ENCODE data around the gene DACT2. TPM values are rescaled to one million over a fixed set of nuclear protein-coding genes. Genes with fewer than 3 reads are reported as not detected.

Gene DACT2
- total and polyA plus RNA-seq, 10 of the 15 experiments (the other 5 are each of a cell fraction or from before 2014, with no cell fraction given), result not detected

DNA sequence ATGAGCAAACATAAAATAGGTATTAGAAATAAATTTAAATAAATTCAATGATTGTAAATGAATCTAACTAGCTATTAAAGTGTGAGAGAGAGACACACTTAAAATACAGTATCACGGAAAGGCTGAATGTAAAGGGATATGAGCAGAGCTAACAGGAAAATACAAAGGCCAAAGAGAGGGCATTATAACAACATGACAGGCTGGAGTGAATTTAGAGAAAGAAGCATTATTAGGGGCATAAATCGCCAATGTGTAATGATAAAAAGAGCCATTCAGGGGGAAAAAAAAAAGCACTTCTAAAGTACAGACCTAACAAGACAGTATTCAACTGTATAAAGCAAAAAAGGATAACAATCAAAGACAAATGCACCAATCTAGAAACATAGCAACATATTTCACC is 28.1 kb downstream of the DACT2 start:
- Histone ChIP-seq H2AFZ (ENCODE audit: control insufficient read depth, low read depth, low read length) (no peak overlapping the region), H3K27ac (ENCODE audit: control insufficient read depth, insufficient read depth) (no peak overlapping the region), H3K4me3 (no peak overlapping the region), H3K27me3 (replicated peaks in 1 of 2; ENCODE audit: control insufficient read depth in 2 of 2, insufficient read depth in 2 of 2, low read length in 1 of 2) (no peaks in the 10 kb centered on the region), H3K4me2 (ENCODE audit: control insufficient read depth, insufficient read depth) (no peak overlapping the region), H3K79me2 (ENCODE audit: control insufficient read depth, insufficient read depth, low read length) (no peaks in the 10 kb centered on the region), H3K9ac (ENCODE audit: control insufficient read depth, insufficient read depth, low read length) (no peak overlapping the region), H3K36me3 (ENCODE audit: control insufficient read depth in 2 of 2, insufficient read depth in 2 of 2, low read length in 1 of 2) (no peaks in the 10 kb centered on the region), H3K9me3 (replicated peaks; ENCODE audit: control insufficient read depth, insufficient read depth, low read length) (no peaks in the 10 kb centered on the region), H4K20me1 (ENCODE audit: control insufficient read depth, insufficient read depth) (no peaks in the 10 kb centered on the region), H3K4me1 (ENCODE audit: control insufficient read depth, insufficient read depth, low read length) (no peaks in the 10 kb centered on the region)
- FAIRE-seq (no peak), DNase-seq (ENCODE audit: low read depth, low spot score) (no peak), ATAC-seq (no peak)
- TF ChIP-seq EZH2 (IDR thresholded peaks at IDR 0.05; ENCODE audit: borderline replicate concordance, control insufficient read depth, low read depth, low read length), result no peak
- no peak for TF ChIP-seq HCFC1 (IDR thresholded peaks at IDR 0.05; ENCODE audit: low read length)
- no peak for TF ChIP-seq WRNIP1 (IDR thresholded peaks at IDR 0.05; ENCODE audit: borderline replicate concordance, low read depth, low read length)
- no peak for TF ChIP-seq KAT2A (conservative IDR thresholded peaks at IDR 0.05; ENCODE audit: control insufficient read depth, low read depth, low read length)
- ChIA-PET SMC1A (ENCODE audit: uncharacterized antibody, unreplicated experiment) (no interaction called here), POLR2A (no interaction called here), CTCF (no interaction called here), RAD21 (ENCODE audit: unreplicated experiment) (no interaction called here)
- BruUV-seq (replicated peaks), result no TSS peak
- WGBS (ENCODE audit: insufficient coverage, insufficient replicate concordance, low lambda C conversion rate, missing lambda C conversion rate), result 39% methylated on average over 2 of the region's 2 CpGs
- intact Hi-C loops (cut with micrococcal nuclease; ENCODE audit: unreplicated experiment) (no loop called here), in situ Hi-C loops (cut with MboI) (no loop called here)

DNA sequence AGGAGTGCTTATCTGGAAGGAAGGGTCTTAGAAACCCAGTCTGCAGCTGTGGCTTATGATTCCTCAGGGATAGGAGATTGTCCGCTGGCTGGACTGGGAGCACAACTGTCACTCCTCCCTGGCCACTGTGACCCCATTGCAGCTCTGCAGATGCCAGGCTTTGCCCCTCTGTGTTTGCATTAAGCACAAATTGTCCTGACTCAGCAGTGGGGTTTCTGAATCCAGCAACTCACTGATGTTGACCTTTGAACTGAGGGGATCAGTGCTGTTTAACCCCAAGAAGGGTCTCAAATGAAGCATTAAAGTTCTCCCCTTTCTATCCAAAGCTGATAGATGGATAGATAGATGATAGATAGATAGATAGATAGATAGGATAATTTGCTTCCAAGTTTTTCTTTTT is 29.5 kb downstream of the DACT2 start:
- BruUV-seq (replicated peaks), result no TSS peak
- no peaks in the 10 kb centered on the region for H3K27me3 ChIP-seq (replicated peaks in 1 of 2; ENCODE audit: control insufficient read depth in 2 of 2, insufficient read depth in 2 of 2, low read length in 1 of 2)
- POLR2A ChIA-PET, result no interaction called here
- H2AFZ ChIP-seq (ENCODE audit: control insufficient read depth, low read depth, low read length), result no peak overlapping the region
- in situ Hi-C loops (cut with MboI) (no loop called here), intact Hi-C loops (cut with micrococcal nuclease; ENCODE audit: unreplicated experiment) (no loop called here)
- no peak overlapping the region for H3K27ac ChIP-seq (ENCODE audit: control insufficient read depth, insufficient read depth)
- no peak for ATAC-seq
- H3K4me3 ChIP-seq, result no peak overlapping the region
- RAD21 ChIA-PET (ENCODE audit: unreplicated experiment), result no interaction called here
- H3K4me2 ChIP-seq (ENCODE audit: control insufficient read depth, insufficient read depth), result no peak overlapping the region
- no peak for FAIRE-seq
- H3K9ac ChIP-seq (ENCODE audit: control insufficient read depth, insufficient read depth, low read length), result no peak overlapping the region
- H4K20me1 ChIP-seq (ENCODE audit: control insufficient read depth, insufficient read depth), result no peaks in the 10 kb centered on the region
- SMC1A ChIA-PET (ENCODE audit: uncharacterized antibody, unreplicated experiment), result no interaction called here
- CTCF ChIA-PET, result no interaction called here
- no peak for DNase-seq (ENCODE audit: low read depth, low spot score)
- no peaks in the 10 kb centered on the region for H3K9me3 ChIP-seq (replicated peaks; ENCODE audit: control insufficient read depth, insufficient read depth, low read length)
- no peaks in the 10 kb centered on the region for H3K79me2 ChIP-seq (ENCODE audit: control insufficient read depth, insufficient read depth, low read length)
- no peaks in the 10 kb centered on the region for H3K4me1 ChIP-seq (ENCODE audit: control insufficient read depth, insufficient read depth, low read length)
- 46% methylated on average over 1 of the region's 1 CpG for WGBS (ENCODE audit: insufficient coverage, insufficient replicate concordance, low lambda C conversion rate, missing lambda C conversion rate)
- H3K36me3 ChIP-seq (ENCODE audit: control insufficient read depth in 2 of 2, insufficient read depth in 2 of 2, low read length in 1 of 2), result no peaks in the 10 kb centered on the region
- no peak for TF ChIP-seq YBX1 (IDR thresholded peaks at IDR 0.05)
- TF ChIP-seq, protein P1, sequence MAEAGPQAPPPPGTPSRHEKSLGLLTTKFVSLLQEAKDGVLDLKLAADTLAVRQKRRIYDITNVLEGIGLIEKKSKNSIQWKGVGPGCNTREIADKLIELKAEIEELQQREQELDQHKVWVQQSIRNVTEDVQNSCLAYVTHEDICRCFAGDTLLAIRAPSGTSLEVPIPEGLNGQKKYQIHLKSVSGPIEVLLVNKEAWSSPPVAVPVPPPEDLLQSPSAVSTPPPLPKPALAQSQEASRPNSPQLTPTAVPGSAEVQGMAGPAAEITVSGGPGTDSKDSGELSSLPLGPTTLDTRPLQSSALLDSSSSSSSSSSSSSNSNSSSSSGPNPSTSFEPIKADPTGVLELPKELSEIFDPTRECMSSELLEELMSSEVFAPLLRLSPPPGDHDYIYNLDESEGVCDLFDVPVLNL (IDR thresholded peaks at IDR 0.05; ENCODE audit: low read depth, low read length), result no peak
- TF ChIP-seq NBN (IDR thresholded peaks at IDR 0.05), result no peak
- TF ChIP-seq TCF12 (IDR thresholded peaks at IDR 0.05; ENCODE audit: low read depth, low read length), result no peak
- TF ChIP-seq BCL11A (IDR thresholded peaks at IDR 0.05; ENCODE audit: low read depth, low read length), result no peak
- no peak for TF ChIP-seq SRF (IDR thresholded peaks at IDR 0.05; ENCODE audit: low read depth in 2 of 2, low read length in 2 of 2)
- TF ChIP-seq RAD51 (IDR thresholded peaks at IDR 0.05), result no peak
- TF ChIP-seq, protein P2, sequence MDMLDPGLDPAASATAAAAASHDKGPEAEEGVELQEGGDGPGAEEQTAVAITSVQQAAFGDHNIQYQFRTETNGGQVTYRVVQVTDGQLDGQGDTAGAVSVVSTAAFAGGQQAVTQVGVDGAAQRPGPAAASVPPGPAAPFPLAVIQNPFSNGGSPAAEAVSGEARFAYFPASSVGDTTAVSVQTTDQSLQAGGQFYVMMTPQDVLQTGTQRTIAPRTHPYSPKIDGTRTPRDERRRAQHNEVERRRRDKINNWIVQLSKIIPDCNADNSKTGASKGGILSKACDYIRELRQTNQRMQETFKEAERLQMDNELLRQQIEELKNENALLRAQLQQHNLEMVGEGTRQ (IDR thresholded peaks at IDR 0.05; ENCODE audit: borderline replicate concordance, low read depth, low read length), result no peak
- TF ChIP-seq, protein P3, sequence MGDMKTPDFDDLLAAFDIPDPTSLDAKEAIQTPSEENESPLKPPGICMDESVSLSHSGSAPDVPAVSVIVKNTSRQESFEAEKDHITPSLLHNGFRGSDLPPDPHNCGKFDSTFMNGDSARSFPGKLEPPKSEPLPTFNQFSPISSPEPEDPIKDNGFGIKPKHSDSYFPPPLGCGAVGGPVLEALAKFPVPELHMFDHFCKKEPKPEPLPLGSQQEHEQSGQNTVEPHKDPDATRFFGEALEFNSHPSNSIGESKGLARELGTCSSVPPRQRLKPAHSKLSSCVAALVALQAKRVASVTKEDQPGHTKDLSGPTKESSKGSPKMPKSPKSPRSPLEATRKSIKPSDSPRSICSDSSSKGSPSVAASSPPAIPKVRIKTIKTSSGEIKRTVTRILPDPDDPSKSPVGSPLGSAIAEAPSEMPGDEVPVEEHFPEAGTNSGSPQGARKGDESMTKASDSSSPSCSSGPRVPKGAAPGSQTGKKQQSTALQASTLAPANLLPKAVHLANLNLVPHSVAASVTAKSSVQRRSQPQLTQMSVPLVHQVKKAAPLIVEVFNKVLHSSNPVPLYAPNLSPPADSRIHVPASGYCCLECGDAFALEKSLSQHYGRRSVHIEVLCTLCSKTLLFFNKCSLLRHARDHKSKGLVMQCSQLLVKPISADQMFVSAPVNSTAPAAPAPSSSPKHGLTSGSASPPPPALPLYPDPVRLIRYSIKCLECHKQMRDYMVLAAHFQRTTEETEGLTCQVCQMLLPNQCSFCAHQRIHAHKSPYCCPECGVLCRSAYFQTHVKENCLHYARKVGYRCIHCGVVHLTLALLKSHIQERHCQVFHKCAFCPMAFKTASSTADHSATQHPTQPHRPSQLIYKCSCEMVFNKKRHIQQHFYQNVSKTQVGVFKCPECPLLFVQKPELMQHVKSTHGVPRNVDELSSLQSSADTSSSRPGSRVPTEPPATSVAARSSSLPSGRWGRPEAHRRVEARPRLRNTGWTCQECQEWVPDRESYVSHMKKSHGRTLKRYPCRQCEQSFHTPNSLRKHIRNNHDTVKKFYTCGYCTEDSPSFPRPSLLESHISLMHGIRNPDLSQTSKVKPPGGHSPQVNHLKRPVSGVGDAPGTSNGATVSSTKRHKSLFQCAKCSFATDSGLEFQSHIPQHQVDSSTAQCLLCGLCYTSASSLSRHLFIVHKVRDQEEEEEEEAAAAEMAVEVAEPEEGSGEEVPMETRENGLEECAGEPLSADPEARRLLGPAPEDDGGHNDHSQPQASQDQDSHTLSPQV (IDR thresholded peaks at IDR 0.05), result no peak
